Natural killer cell (primary cell): ENCODE measurements around the gene FRAT2. TPM values are rescaled to one million over a fixed set of nuclear protein-coding genes. Genes with fewer than 3 reads are reported as not detected.
A peak's percentile ranks its signal among the peaks of the same experiment; 100 is the strongest.

ENCODE experiments used
- ATAC-seq, 3 donors: fragments of 150-1000 bp in 2 of 3; fragments of 200-7000 bp in 1 of 3; cut with Tn5 transposase; 1 replicate in 1 of 3; 2 replicates in 2 of 3; pipeline ENCODE4 v1.10.0; 2021; ENCODE audit warnings: mild to moderate bottlenecking in 2 of 3, moderate library complexity in 2 of 3
- DNase-seq, 2 donors: peaks; one replicate each; pipeline versions ENCODE4 v3.0.0 to v3.0.0-alpha.2; 2013 to 2021; ENCODE audit warnings: mixed read lengths in 1 of 2
- H3K27ac ChIP-seq: one replicate; pipeline ENCODE4 v1.5.1; 2013; ENCODE audit warnings: mild to moderate bottlenecking, low read length
- H3K27me3 ChIP-seq: one replicate; pipeline ENCODE4 v1.6.1; 2013; ENCODE audit warnings: low read length; ENCODE audit not compliant: control insufficient read depth, insufficient read depth
- H3K36me3 ChIP-seq: one replicate; pipeline ENCODE4 v1.6.1; 2013; ENCODE audit warnings: low read length; ENCODE audit not compliant: control insufficient read depth, insufficient read depth
- H3K4me1 ChIP-seq: one replicate; pipeline ENCODE4 v1.6.1; 2013; ENCODE audit warnings: low read length; ENCODE audit not compliant: control insufficient read depth, insufficient read depth
- H3K4me3 ChIP-seq: one replicate; pipeline ENCODE4 v1.5.1; 2013; ENCODE audit warnings: low read length
- H3K9me3 ChIP-seq: one replicate; pipeline ENCODE4 v1.6.1; 2013; ENCODE audit warnings: low read length; ENCODE audit not compliant: control insufficient read depth, insufficient read depth
- H3K27ac Mint-ChIP-seq, 2 donors: one replicate each; pipeline ENCODE4 v1.8.0; 2022; ENCODE audit warnings: mild to moderate bottlenecking in 2 of 2, mixed read lengths in 2 of 2, moderate library complexity in 1 of 2
- H3K27me3 Mint-ChIP-seq, 2 donors: one replicate each; pipeline ENCODE4 v1.8.0; 2022; ENCODE audit warnings: low read depth in 2 of 2, mixed read lengths in 2 of 2
- H3K36me3 Mint-ChIP-seq: one replicate; pipeline ENCODE4 v1.8.0; 2022; ENCODE audit warnings: mixed read lengths
- H3K4me1 Mint-ChIP-seq, 2 donors: one replicate each; pipeline ENCODE4 v1.8.0; 2022; ENCODE audit warnings: mixed read lengths in 2 of 2
- H3K4me3 Mint-ChIP-seq: one replicate; pipeline ENCODE4 v1.8.0; 2022; ENCODE audit warnings: mild to moderate bottlenecking, moderate library complexity, mixed read lengths
- H3K9me3 Mint-ChIP-seq, 2 donors: one replicate each; pipeline ENCODE4 v1.8.0; 2022; ENCODE audit warnings: mixed read lengths in 2 of 2
- CTCF ChIP-seq: fragments of 200-600 bp; IDR thresholded peaks from one replicate; pipeline ENCODE4 v1.8.0; 2022; ENCODE audit warnings: antibody characterized with exemption
- WGBS: methylation state at CpG from one replicate; pipeline ENCODE4 v1.1.7; 2013; ENCODE audit warnings: missing lambda C conversion rate; ENCODE audit not compliant: insufficient coverage; 5-methylcytosine and 5-hydroxymethylcytosine counted together
- intact Hi-C: fragments of 100-400 bp; cut with micrococcal nuclease; formaldehyde crosslinking; loops from one replicate; pipeline ENCODE4 v1.14.2; 2022
- total RNA-seq, 4 donors: library from RNA; stranded (reverse); fragments of 120-200 nt in 1 of 4; gene quantifications; one replicate each; pipeline versions ENCODE4 v1.2.3 to v1.2.4, GENCODE V29; 2013 to 2022

FRAT2 gene
- total RNA-seq, 3 donors from 2014 or later (not counting 1 experiment from before 2014, with no cell fraction given), result 18.7 to 23.4 (median 22.2) TPM

GRCh38 chr10:97321804-97322190 lies 12.7 kb downstream of the FRAT2 start:
- Histone ChIP-seq H3K27ac (no peak overlapping the region), H3K36me3 (no peaks in the 10 kb centered on the region), H3K4me3 (no peak overlapping the region), H3K27me3 (no peaks in the 10 kb centered on the region), H3K4me1 (peaks cover 36% of the 10 kb centered on the region), H3K9me3 (no peaks in the 10 kb centered on the region)
- 93% methylated on average over 3 of the region's 3 CpGs for WGBS
- Mint-ChIP-seq H3K27ac (peak overlapping the region; percentile 21 to 92), H3K4me3 (peak overlapping the region; percentile 93), H3K4me1 (peaks cover 34 to 41% of the 10 kb centered on the region in 2 donors), H3K27me3 (no peaks in the 10 kb centered on the region), H3K9me3 (no peaks in the 10 kb centered on the region), H3K36me3 (no peaks in the 10 kb centered on the region)
- DNase-seq (no peak), ATAC-seq (no peak)
- intact Hi-C loops, result no loop called here
- TF ChIP-seq CTCF, result no peak

DNA sequence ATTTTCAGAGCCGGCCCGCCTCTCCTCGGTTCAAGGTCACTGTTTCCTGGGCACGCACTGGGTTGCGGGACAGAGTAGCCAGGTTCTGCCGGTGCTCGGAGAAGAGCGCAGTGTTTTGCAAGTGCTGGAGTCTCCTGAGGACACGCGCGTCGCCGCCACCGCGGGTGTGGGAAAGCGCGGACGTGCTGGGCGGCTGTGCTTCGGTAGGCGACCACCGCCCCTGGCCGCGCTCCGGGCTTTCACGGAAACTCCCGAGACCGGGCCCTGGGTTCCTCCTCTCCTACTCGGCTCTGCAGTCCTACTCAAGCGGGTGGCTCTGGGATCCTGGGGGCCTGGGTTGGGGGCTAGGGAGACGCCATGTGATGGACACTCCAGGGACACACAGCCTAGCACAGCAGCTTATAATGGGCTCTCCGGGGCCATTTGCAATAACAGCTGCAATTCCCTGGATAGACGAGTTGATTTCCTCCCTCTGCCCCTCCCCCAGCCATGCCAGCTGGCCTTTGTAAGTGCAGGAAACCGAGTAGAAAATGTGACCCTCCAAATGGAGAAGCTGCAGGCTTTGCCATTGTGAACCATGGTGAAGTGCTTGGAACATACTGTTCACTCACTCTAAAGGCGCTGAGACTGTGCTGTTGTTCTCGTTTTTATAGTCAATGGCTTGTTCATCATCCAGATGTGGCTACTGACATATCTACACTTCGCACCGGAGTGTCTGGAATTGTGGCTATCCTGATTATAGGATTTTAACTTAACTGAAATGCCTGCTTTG lies 13.3 kb downstream of the FRAT2 start:
- Mint-ChIP-seq H3K27me3 (no peaks in the 10 kb centered on the region), H3K4me3 (peak overlapping the region; percentile 93), H3K4me1 (peaks cover 33 to 37% of the 10 kb centered on the region in 2 donors), H3K9me3 (no peaks in the 10 kb centered on the region), H3K36me3 (no peaks in the 10 kb centered on the region), H3K27ac (peak overlapping the region; percentile 88 to 92)
- H3K36me3 ChIP-seq, result no peaks in the 10 kb centered on the region
- no peaks in the 10 kb centered on the region for H3K9me3 ChIP-seq
- TF ChIP-seq CTCF, result no peak
- DNase-seq, result peak; percentile 21 to 36
- WGBS, result 13% methylated on average over 38 of the region's 38 CpGs
- no peaks in the 10 kb centered on the region for H3K27me3 ChIP-seq
- peak overlapping the region; percentile 59 for H3K4me3 ChIP-seq
- H3K27ac ChIP-seq, result no peak overlapping the region
- no peak for ATAC-seq
- intact Hi-C loops, result no loop called here
- peaks cover 33% of the 10 kb centered on the region for H3K4me1 ChIP-seq

DNA sequence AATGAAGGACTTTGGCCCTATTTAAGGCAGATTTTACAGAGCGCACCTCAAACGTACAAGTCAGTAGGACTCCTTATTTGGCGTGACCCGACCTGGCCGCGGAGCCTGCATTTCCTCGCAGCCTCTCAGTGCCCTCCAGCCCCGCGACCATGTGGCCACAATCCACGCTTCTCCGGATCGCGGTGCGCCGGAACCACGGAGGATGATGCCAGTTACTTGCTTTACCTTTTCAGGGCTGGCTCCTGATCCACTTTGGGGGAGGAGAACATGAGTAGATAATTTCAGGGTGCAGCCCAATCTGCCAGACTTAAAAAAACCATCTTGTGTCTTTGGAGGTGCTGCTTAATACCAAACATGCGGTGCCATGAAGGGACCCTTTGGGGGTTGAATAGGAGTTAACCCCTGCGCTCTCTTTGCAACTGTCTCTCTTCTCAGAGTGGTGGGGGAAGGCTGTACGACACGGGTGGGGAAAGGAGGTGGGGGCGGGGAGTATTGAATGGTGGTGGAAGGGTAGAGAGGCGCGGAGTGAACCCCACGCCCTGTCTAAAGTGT lies 14.0 kb downstream of the FRAT2 start:
- no peaks in the 10 kb centered on the region for H3K36me3 Mint-ChIP-seq
- peak overlapping the region; percentile 93 for H3K4me3 Mint-ChIP-seq
- no peaks in the 10 kb centered on the region for H3K9me3 Mint-ChIP-seq
- ATAC-seq, result peak in 1 of 3 donors; percentile 2
- 4% methylated on average over 24 of the region's 24 CpGs for WGBS
- no peaks in the 10 kb centered on the region for H3K36me3 ChIP-seq
- peaks cover 33% of the 10 kb centered on the region for H3K4me1 ChIP-seq
- no peaks in the 10 kb centered on the region for H3K9me3 ChIP-seq
- H3K27ac Mint-ChIP-seq, result peak overlapping the region; percentile 88 to 92
- H3K27ac ChIP-seq, result peak overlapping the region; percentile 60
- intact Hi-C loops, result loop anchor here (1.0 kb wide), 2 partner anchors 12 to 28 kb away; partner anchors contain the start of gene ARHGAP19
- H3K4me3 ChIP-seq, result peak overlapping the region; percentile 59
- TF ChIP-seq CTCF, result no peak
- no peak for DNase-seq
- H3K4me1 Mint-ChIP-seq, result peaks cover 33% of the 10 kb centered on the region in 2 donors
- no peaks in the 10 kb centered on the region for H3K27me3 ChIP-seq
- no peaks in the 10 kb centered on the region for H3K27me3 Mint-ChIP-seq
